H9 (cell line): ENCODE data around the gene SCN5A. TPM values are rescaled to one million over a fixed set of nuclear protein-coding genes. Genes with fewer than 3 reads are reported as not detected.

Source experiments
- DNase-seq: peaks from one replicate; pipeline ENCODE4 v3.0.0-alpha.2; 2017
- H2AFZ ChIP-seq: one replicate; pipeline ENCODE4 v1.6.1; 2013; ENCODE audit warnings: mild to moderate bottlenecking, low read length, control low read depth, moderate library complexity
- H2AK5ac ChIP-seq: 2 replicates; pipeline ENCODE4 v1.6.1; 2013; ENCODE audit warnings: low read length, control low read depth, mixed read lengths; ENCODE audit not compliant: insufficient read length
- H2BK120ac ChIP-seq: one replicate; pipeline ENCODE4 v1.6.1; 2013; ENCODE audit warnings: low read depth, mild to moderate bottlenecking, low read length, control low read depth, inconsistent platforms; ENCODE audit not compliant: poor library complexity, severe bottlenecking
- H2BK12ac ChIP-seq: 2 replicates; pipeline ENCODE4 v1.6.1; 2013; ENCODE audit warnings: low read length, control low read depth, mixed read lengths, low read depth; ENCODE audit not compliant: insufficient read length
- H2BK15ac ChIP-seq: 2 replicates; pipeline ENCODE4 v1.6.1; 2013; ENCODE audit warnings: low read depth, low read length, control low read depth
- H2BK20ac ChIP-seq: one replicate; pipeline ENCODE4 v1.6.1; 2013; ENCODE audit warnings: low read depth, mild to moderate bottlenecking, low read length, control low read depth, inconsistent platforms; ENCODE audit not compliant: poor library complexity, severe bottlenecking
- H2BK5ac ChIP-seq: 2 replicates; pipeline ENCODE4 v1.6.1; 2013; ENCODE audit warnings: low read length, control low read depth, mixed read lengths; ENCODE audit not compliant: insufficient read length
- H3K14ac ChIP-seq: 2 replicates; pipeline ENCODE4 v1.6.1; 2013; ENCODE audit warnings: low read length, control low read depth; ENCODE audit not compliant: insufficient read depth
- H3K18ac ChIP-seq: 2 replicates; pipeline ENCODE4 v1.6.1; 2013; ENCODE audit warnings: low read depth, mild to moderate bottlenecking, mixed read lengths, low read length, control low read depth; ENCODE audit not compliant: insufficient read length
- H3K23ac ChIP-seq: 2 replicates; pipeline ENCODE4 v1.6.1; 2013; ENCODE audit warnings: low read length, control low read depth, mixed read lengths, low read depth; ENCODE audit not compliant: insufficient read length
- H3K23me2 ChIP-seq: 2 replicates; pipeline ENCODE4 v1.6.1; 2013; ENCODE audit warnings: low read depth, mild to moderate bottlenecking, mixed read lengths, low read length, control low read depth; ENCODE audit not compliant: insufficient read length, poor library complexity, severe bottlenecking
- H3K27ac ChIP-seq: 2 replicates; pipeline ENCODE4 v1.5.1; 2013; ENCODE audit warnings: low read length, control low read depth, mixed read lengths, low read depth; ENCODE audit not compliant: insufficient read length
- H3K27me3 ChIP-seq: 2 replicates; pipeline ENCODE4 v1.6.1; 2013; ENCODE audit warnings: low read length, control low read depth, inconsistent platforms; ENCODE audit not compliant: insufficient read depth
- H3K4ac ChIP-seq: 2 replicates; pipeline ENCODE4 v1.6.1; 2013; ENCODE audit warnings: low read depth, mild to moderate bottlenecking, control low read depth, inconsistent platforms, low read length, moderate library complexity
- H3K4me1 ChIP-seq: 2 replicates; pipeline ENCODE4 v1.6.1; 2013; ENCODE audit warnings: low read length, control low read depth, inconsistent platforms; ENCODE audit not compliant: insufficient read depth
- H3K4me2 ChIP-seq: 2 replicates; pipeline ENCODE4 v1.6.1; 2013; ENCODE audit warnings: low read length, control low read depth, mixed read lengths; ENCODE audit not compliant: insufficient read length, insufficient read depth
- H3K56ac ChIP-seq: 2 replicates; pipeline ENCODE4 v1.6.1; 2013; ENCODE audit warnings: low read depth, mild to moderate bottlenecking, mixed read lengths, low read length, control low read depth; ENCODE audit not compliant: insufficient read length
- H3K79me1 ChIP-seq: 2 replicates; pipeline ENCODE4 v1.6.1; 2013; ENCODE audit warnings: low read depth, mild to moderate bottlenecking, moderate library complexity, low read length, control low read depth, inconsistent platforms; ENCODE audit not compliant: insufficient read depth, poor library complexity, severe bottlenecking
- H3K79me2 ChIP-seq: 2 replicates; pipeline ENCODE4 v1.6.1; 2013; ENCODE audit warnings: low read length, control low read depth, inconsistent platforms; ENCODE audit not compliant: insufficient read depth
- H3K9ac ChIP-seq: 2 replicates; pipeline ENCODE4 v1.6.1; 2013; ENCODE audit warnings: low read length, control low read depth, mixed read lengths; ENCODE audit not compliant: insufficient read length; ENCODE audit errors: extremely low read depth
- H3K9me3 ChIP-seq: one replicate; pipeline ENCODE4 v1.6.1; 2013; ENCODE audit warnings: low read depth, low read length, inconsistent platforms; ENCODE audit not compliant: control insufficient read depth
- H3T11ph ChIP-seq: one replicate; pipeline ENCODE4 v1.6.1; 2013; ENCODE audit warnings: mild to moderate bottlenecking, low read length, control low read depth, inconsistent platforms
- H4K20me1 ChIP-seq: one replicate; pipeline ENCODE4 v1.6.1; 2013; ENCODE audit not compliant: control insufficient read depth, insufficient read length, insufficient read depth
- H4K5ac ChIP-seq: 2 replicates; pipeline ENCODE4 v1.6.1; 2013; ENCODE audit warnings: low read depth, mild to moderate bottlenecking, mixed read lengths, low read length, control low read depth; ENCODE audit not compliant: insufficient read length
- H4K8ac ChIP-seq: replicated peaks from 2 replicates; pipeline ENCODE4 v1.6.1; 2013; ENCODE audit warnings: low read length, control low read depth, mixed read lengths, low read depth; ENCODE audit not compliant: insufficient read length
- H4K91ac ChIP-seq: 2 replicates; pipeline ENCODE4 v1.6.1; 2013; ENCODE audit warnings: low read depth, mild to moderate bottlenecking, moderate library complexity, mixed read lengths, low read length, control low read depth; ENCODE audit not compliant: insufficient read length
- H3K27ac Mint-ChIP-seq, 3 experiments: 2 replicates in 2 of 3; 3 replicates in 1 of 3; pipeline ENCODE4 v1.8.0; 2020 to 2021; ENCODE audit warnings: mixed read lengths in 3 of 3, mild to moderate bottlenecking in 1 of 3, moderate library complexity in 1 of 3
- H3K27me3 Mint-ChIP-seq: 2 replicates; pipeline ENCODE4 v1.8.0; 2021; ENCODE audit warnings: low read depth, mild to moderate bottlenecking, moderate library complexity, mixed read lengths
- H3K36me3 Mint-ChIP-seq, 3 experiments: 2 replicates in 2 of 3; 3 replicates in 1 of 3; pipeline ENCODE4 v1.8.0; 2020 to 2021; ENCODE audit warnings: low read depth in 3 of 3, mixed read lengths in 3 of 3; ENCODE audit not compliant: insufficient read depth in 1 of 3
- H3K4me1 Mint-ChIP-seq, 2 experiments: 2 replicates each; pipeline ENCODE4 v1.8.0; 2020; ENCODE audit warnings: mixed read lengths in 2 of 2
- H3K4me3 Mint-ChIP-seq, 2 experiments: 2 replicates in 1 of 2; 3 replicates in 1 of 2; pipeline ENCODE4 v1.8.0; 2020 to 2021; ENCODE audit warnings: mild to moderate bottlenecking in 2 of 2, mixed read lengths in 2 of 2, moderate library complexity in 1 of 2
- H3K9me3 Mint-ChIP-seq, 2 experiments: 2 replicates in 1 of 2; 3 replicates in 1 of 2; pipeline ENCODE4 v1.8.0; 2020; ENCODE audit warnings: mild to moderate bottlenecking in 2 of 2, mixed read lengths in 2 of 2, moderate library complexity in 1 of 2
- WGBS: extraction: QIAGEN DNeasy Blood & Tissue Kit; methylation state at CpG from one replicate; pipeline ENCODE4 v1.1.7; 2013; ENCODE audit warnings: missing lambda C conversion rate, low lambda C conversion rate, mixed read lengths; ENCODE audit not compliant: insufficient read length; ENCODE audit errors: extremely low coverage; 5-methylcytosine and 5-hydroxymethylcytosine counted together
- total RNA-seq: library from RNA; stranded (reverse); gene quantifications from 2 replicates; pipeline ENCODE4 v1.2.1, GENCODE V29; 2021
- TF ChIP-seq, protein P1 (sequence below): fragments of 200-600 bp; sonication (generic); conservative IDR thresholded peaks from 3 replicates; pipeline ENCODE4 v1.8.0; 2021; ENCODE audit warnings: antibody characterized with exemption, mild to moderate bottlenecking

Gene SCN5A
- total RNA-seq, 1 experiment from 2014 or later, result 6.5 TPM

DNA sequence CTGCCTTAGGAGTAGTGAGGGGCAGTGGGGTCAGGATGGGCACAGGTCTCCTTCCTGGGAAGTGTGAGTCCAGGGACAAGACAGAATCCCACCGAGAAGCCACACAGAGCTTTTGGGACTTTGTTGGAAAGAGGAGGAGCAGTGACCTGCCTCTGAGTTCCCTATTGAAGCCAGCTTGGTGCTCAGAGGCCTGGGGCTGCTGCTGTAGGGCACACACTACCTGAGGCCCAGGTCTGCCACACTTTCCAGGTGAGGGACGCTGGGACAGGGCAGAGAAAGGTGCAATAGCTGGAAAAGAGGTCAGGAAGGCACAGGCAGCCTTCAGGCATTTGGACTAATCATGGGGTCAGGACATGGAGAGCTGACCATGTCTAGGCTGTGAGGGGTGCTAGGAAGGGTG is 67.7 kb downstream of the SCN5A start:
- Histone ChIP-seq H4K20me1 (no peaks in the 10 kb centered on the region), H3K4me1 (no peaks in the 10 kb centered on the region; the same call in 1 of the 2 replicates), H2BK15ac (no peak overlapping the region), H3K23ac (no peak overlapping the region), H2BK120ac (no peak overlapping the region), H2AFZ (no peak overlapping the region), H3K27ac (no peak overlapping the region), H4K8ac (no peak overlapping the region), H3K14ac (no peak overlapping the region; the same call in 1 of the 2 replicates), H4K91ac (no peak overlapping the region), H3K23me2 (no peaks in the 10 kb centered on the region), H2BK20ac (no peak overlapping the region), H3K27me3 (no peaks in the 10 kb centered on the region), H3K4me2 (no peak overlapping the region), H3K9me3 (no peaks in the 10 kb centered on the region), H2BK5ac (no peak overlapping the region), H3K18ac (no peak overlapping the region), H4K5ac (no peak overlapping the region), H3K79me1 (no peaks in the 10 kb centered on the region), H3T11ph (no peak overlapping the region), H3K4ac (no peak overlapping the region), H3K79me2 (no peaks in the 10 kb centered on the region), H2BK12ac (no peak overlapping the region), H2AK5ac (no peak overlapping the region), H3K56ac (no peak overlapping the region), H3K9ac (no peak overlapping the region)
- H3K27me3 Mint-ChIP-seq, result peaks cover 2% of the 10 kb centered on the region; the same call in 1 of the 2 replicates
- H3K4me1 Mint-ChIP-seq, result peaks cover 13 to 21% of the 10 kb centered on the region in 2 experiments
- H3K9me3 Mint-ChIP-seq, result no peaks in the 10 kb centered on the region
- TF ChIP-seq, protein P1, sequence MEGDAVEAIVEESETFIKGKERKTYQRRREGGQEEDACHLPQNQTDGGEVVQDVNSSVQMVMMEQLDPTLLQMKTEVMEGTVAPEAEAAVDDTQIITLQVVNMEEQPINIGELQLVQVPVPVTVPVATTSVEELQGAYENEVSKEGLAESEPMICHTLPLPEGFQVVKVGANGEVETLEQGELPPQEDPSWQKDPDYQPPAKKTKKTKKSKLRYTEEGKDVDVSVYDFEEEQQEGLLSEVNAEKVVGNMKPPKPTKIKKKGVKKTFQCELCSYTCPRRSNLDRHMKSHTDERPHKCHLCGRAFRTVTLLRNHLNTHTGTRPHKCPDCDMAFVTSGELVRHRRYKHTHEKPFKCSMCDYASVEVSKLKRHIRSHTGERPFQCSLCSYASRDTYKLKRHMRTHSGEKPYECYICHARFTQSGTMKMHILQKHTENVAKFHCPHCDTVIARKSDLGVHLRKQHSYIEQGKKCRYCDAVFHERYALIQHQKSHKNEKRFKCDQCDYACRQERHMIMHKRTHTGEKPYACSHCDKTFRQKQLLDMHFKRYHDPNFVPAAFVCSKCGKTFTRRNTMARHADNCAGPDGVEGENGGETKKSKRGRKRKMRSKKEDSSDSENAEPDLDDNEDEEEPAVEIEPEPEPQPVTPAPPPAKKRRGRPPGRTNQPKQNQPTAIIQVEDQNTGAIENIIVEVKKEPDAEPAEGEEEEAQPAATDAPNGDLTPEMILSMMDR, result no peak
- peak; percentile 21 for DNase-seq
- no CpG with 5 or more reads among the region's 2 CpGs for WGBS
- H3K4me3 Mint-ChIP-seq, result no peak overlapping the region; a peak in 1 of 5 replicates
- no peaks in the 10 kb centered on the region; a peak in 1 of 7 replicates for H3K36me3 Mint-ChIP-seq
- no peak overlapping the region for H3K27ac Mint-ChIP-seq
